HepG2 (cell line): Measurements from ENCODE around the gene RASD2.

Experiments
- CTCF ChIP-seq: sonication (generic); formaldehyde crosslinking; IDR thresholded peaks from 2 replicates; pipeline ENCODE4 v1.5.0; 2020; ENCODE audit warnings: mild to moderate bottlenecking, missing genetic modification reagents, moderate library complexity
- DNMT3B ChIP-seq: conservative IDR thresholded peaks from 2 replicates; pipeline ENCODE4 v1.6.1; 2016; ENCODE audit warnings: missing biosample characterization, control low read depth
- EZH2 ChIP-seq: conservative IDR thresholded peaks from 2 replicates; pipeline ENCODE4 v1.6.1; 2012; ENCODE audit warnings: mild to moderate bottlenecking, low read depth, low read length, moderate library complexity
- MAFG ChIP-seq: sonication (generic); formaldehyde crosslinking; IDR thresholded peaks from 2 replicates; pipeline ENCODE4 v1.5.1; 2020; ENCODE audit warnings: mild to moderate bottlenecking, missing genetic modification reagents
- NBN ChIP-seq: fragments of 450-650 bp; conservative IDR thresholded peaks from 2 replicates; pipeline ENCODE4 v1.6.1; 2017
- USF2 ChIP-seq, 2 experiments: sonication (generic) in 1 of 2; formaldehyde crosslinking in 1 of 2; IDR thresholded peaks; 2 replicates each; pipeline versions ENCODE4 v1.5.1 to v1.6.1; 2011 to 2020; ENCODE audit warnings: borderline replicate concordance in 1 of 2, low read depth in 1 of 2, low read length in 1 of 2, mild to moderate bottlenecking in 1 of 2, missing genetic modification reagents in 1 of 2, moderate library complexity in 1 of 2
- YY1 ChIP-seq: IDR thresholded peaks from 2 replicates; pipeline ENCODE4 v1.6.1; 2011; ENCODE audit warnings: low read length, low read depth, moderate library complexity, mild to moderate bottlenecking; ENCODE audit not compliant: insufficient read depth, insufficient replicate concordance
- ZBTB43 ChIP-seq: sonication (generic); formaldehyde crosslinking; conservative IDR thresholded peaks from 2 replicates; pipeline ENCODE4 v1.4.0; 2020; ENCODE audit warnings: missing genetic modification reagents
- ZKSCAN1 ChIP-seq: fragments of 150-350 bp; IDR thresholded peaks from 2 replicates; pipeline ENCODE4 v1.6.1; 2014; ENCODE audit warnings: low read length
- ZNF335 ChIP-seq: sonication (generic); formaldehyde crosslinking; IDR thresholded peaks from 2 replicates; pipeline ENCODE4 v1.4.0; 2020; ENCODE audit warnings: missing genetic modification reagents

- TF ChIP-seq CTCF (CRISPR knock-in tag), result no peak
- TF ChIP-seq USF2 (IDR thresholded peaks at IDR 0.05; ENCODE audit: low read depth, low read length), result no peak
- TF ChIP-seq USF2 (CRISPR knock-in tag; IDR thresholded peaks at IDR 0.05; ENCODE audit: borderline replicate concordance), result no peak
- no peak for TF ChIP-seq YY1
- no peak for TF ChIP-seq NBN
- no peak for TF ChIP-seq EZH2
- no peak for TF ChIP-seq ZKSCAN1
- no peak for TF ChIP-seq DNMT3B
- TF ChIP-seq ZBTB43 (CRISPR knock-in tag), result no peak
- TF ChIP-seq ZNF335 (CRISPR knock-in tag), result no peak
- no peak for TF ChIP-seq MAFG (CRISPR knock-in tag)
Observed at GRCh38 chr22:35563211-35563610, 22.6 kb downstream of the RASD2 start.
